ENCODE results near the gene LILRB4. TPM values are rescaled to one million over a fixed set of nuclear protein-coding genes. Genes with fewer than 3 reads are reported as not detected.
"Not testable (repeated sequence)": the region's sequence is repeated elsewhere in the genome, so short reads cannot be mapped to it uniquely, and the experiment has no call there.

LILRB4 gene
- total RNA-seq, 1 experiment from 2014 or later, result not detected

- CTCF ChIA-PET, result no interaction called here
- Histone ChIP-seq H3K9me3 (ENCODE audit: low read depth, low read length, poor library complexity, severe bottlenecking) (no peaks in the 10 kb centered on the region), H3K4me3 (ENCODE audit: low read depth, low read length, poor library complexity, severe bottlenecking) (no peak overlapping the region), H3K27ac (ENCODE audit: low read depth, low read length, poor library complexity, severe bottlenecking) (no peak overlapping the region), H3K4me1 (ENCODE audit: insufficient read depth, low read length, poor library complexity, severe bottlenecking) (no peaks in the 10 kb centered on the region), H3K36me3 (ENCODE audit: insufficient read depth, low read length, poor library complexity, severe bottlenecking) (no peaks in the 10 kb centered on the region), H3K27me3 (replicated peaks; ENCODE audit: insufficient read depth, low read depth, low read length, poor library complexity) (peaks cover 36% of the 10 kb centered on the region)
- TF ChIP-seq CTCF (conservative IDR thresholded peaks at IDR 0.05; ENCODE audit: low read depth, low read length) (no peak), EZH2 (IDR thresholded peaks at IDR 0.05; ENCODE audit: borderline replicate concordance, low read depth, low read length, poor library complexity, severe bottlenecking) (no peak)
- no TSS peak for BruUV-seq (replicated peaks)
- POLR2A ChIA-PET (ENCODE audit: low non-redundant PET), result no interaction called here
- no peak for DNase-seq (ENCODE audit: low spot score)
- intact Hi-C loops (cut with micrococcal nuclease; ENCODE audit: unreplicated experiment), result no loop called here
Measured at GRCh38 chr19:54696766-54697165, 34.0 kb downstream of the LILRB4 start.

- H3K9me3 ChIP-seq (ENCODE audit: low read depth, low read length, poor library complexity, severe bottlenecking); intact Hi-C loops (cut with micrococcal nuclease; ENCODE audit: unreplicated experiment); H3K4me3 ChIP-seq (ENCODE audit: low read depth, low read length, poor library complexity, severe bottlenecking); BruUV-seq (replicated peaks); DNase-seq (ENCODE audit: low spot score); POLR2A ChIA-PET (ENCODE audit: low non-redundant PET); H3K27ac ChIP-seq (ENCODE audit: low read depth, low read length, poor library complexity, severe bottlenecking); H3K4me1 ChIP-seq (ENCODE audit: insufficient read depth, low read length, poor library complexity, severe bottlenecking); H3K36me3 ChIP-seq (ENCODE audit: insufficient read depth, low read length, poor library complexity, severe bottlenecking); CTCF ChIA-PET: not testable (repeated sequence)
- H3K27me3 ChIP-seq (replicated peaks; ENCODE audit: insufficient read depth, low read depth, low read length, poor library complexity), result peaks cover 36% of the 10 kb centered on the region
Measured at GRCh38 chr19:54697716-54698115, 34.9 kb downstream of the LILRB4 start.

- Histone ChIP-seq H3K9me3 (ENCODE audit: low read depth, low read length, poor library complexity, severe bottlenecking) (no peaks in the 10 kb centered on the region), H3K27ac (ENCODE audit: low read depth, low read length, poor library complexity, severe bottlenecking) (no peak overlapping the region), H3K4me3 (ENCODE audit: low read depth, low read length, poor library complexity, severe bottlenecking) (no peak overlapping the region), H3K4me1 (ENCODE audit: insufficient read depth, low read length, poor library complexity, severe bottlenecking) (no peaks in the 10 kb centered on the region), H3K36me3 (ENCODE audit: insufficient read depth, low read length, poor library complexity, severe bottlenecking) (no peaks in the 10 kb centered on the region), H3K27me3 (replicated peaks; ENCODE audit: insufficient read depth, low read depth, low read length, poor library complexity) (peaks cover 9% of the 10 kb centered on the region)
- intact Hi-C loops (cut with micrococcal nuclease; ENCODE audit: unreplicated experiment), result no loop called here
- ChIA-PET POLR2A (ENCODE audit: low non-redundant PET) (no interaction called here), CTCF (no interaction called here)
- no peak for DNase-seq (ENCODE audit: low spot score)
- TF ChIP-seq EZH2 (IDR thresholded peaks at IDR 0.05; ENCODE audit: borderline replicate concordance, low read depth, low read length, poor library complexity, severe bottlenecking), result no peak
- no peak for TF ChIP-seq CTCF (conservative IDR thresholded peaks at IDR 0.05; ENCODE audit: low read depth, low read length)
- BruUV-seq (replicated peaks), result no TSS peak
Measured at GRCh38 chr19:54704928-54705327, 42.1 kb downstream of the LILRB4 start.

GRCh38 chr19:54707962-54708361 is 45.2 kb downstream of the LILRB4 start:
- ChIA-PET POLR2A (ENCODE audit: low non-redundant PET) (no interaction called here), CTCF (no interaction called here)
- DNase-seq (ENCODE audit: low spot score), result no peak
- no peak overlapping the region for H3K27ac ChIP-seq (ENCODE audit: low read depth, low read length, poor library complexity, severe bottlenecking)
- H3K27me3 ChIP-seq (replicated peaks; ENCODE audit: insufficient read depth, low read depth, low read length, poor library complexity), result peaks cover 3% of the 10 kb centered on the region
- intact Hi-C loops (cut with micrococcal nuclease; ENCODE audit: unreplicated experiment), result no loop called here
- no peaks in the 10 kb centered on the region for H3K9me3 ChIP-seq (ENCODE audit: low read depth, low read length, poor library complexity, severe bottlenecking)
- H3K4me1 ChIP-seq (ENCODE audit: insufficient read depth, low read length, poor library complexity, severe bottlenecking), result no peaks in the 10 kb centered on the region
- BruUV-seq (replicated peaks), result no TSS peak
- H3K4me3 ChIP-seq (ENCODE audit: low read depth, low read length, poor library complexity, severe bottlenecking), result no peak overlapping the region
- TF ChIP-seq CTCF (conservative IDR thresholded peaks at IDR 0.05; ENCODE audit: low read depth, low read length) (no peak), EZH2 (IDR thresholded peaks at IDR 0.05; ENCODE audit: borderline replicate concordance, low read depth, low read length, poor library complexity, severe bottlenecking) (no peak)
- no peaks in the 10 kb centered on the region for H3K36me3 ChIP-seq (ENCODE audit: insufficient read depth, low read length, poor library complexity, severe bottlenecking)

Measured in A673 (cell line).